Activated CD4-positive, alpha-beta memory T cell treated with anti-CD3 and anti-CD28 coated beads for 36 hours (primary cell): ENCODE results near the gene PREP. TPM values are rescaled to one million over a fixed set of nuclear protein-coding genes. Genes with fewer than 3 reads are reported as not detected.

Experiments
- CTCF ChIA-PET: fragments of 350-600 bp; sonication (Branson Sonifier 250); formaldehyde crosslinking; loops from one replicate; lab custom pipeline; 2021; ENCODE audit warnings: antibody characterized with exemption, inconsistent platforms; lab: Charles Lee
- POLR2A ChIA-PET: fragments of 350-600 bp; sonication (Branson Sonifier 250); formaldehyde crosslinking; loops from one replicate; lab custom pipeline; 2021; ENCODE audit warnings: antibody characterized with exemption; lab: Charles Lee
- DNase-seq: peaks from one replicate; pipeline ENCODE4 v3.0.0-alpha.2; 2020
- H3K27ac Mint-ChIP-seq: one replicate; pipeline ENCODE4 v1.8.0; 2021; ENCODE audit warnings: mixed read lengths
- H3K27me3 Mint-ChIP-seq: one replicate; pipeline ENCODE4 v1.8.0; 2021; ENCODE audit warnings: mixed read lengths
- H3K36me3 Mint-ChIP-seq: one replicate; pipeline ENCODE4 v1.8.0; 2021; ENCODE audit warnings: mixed read lengths
- H3K4me1 Mint-ChIP-seq: one replicate; pipeline ENCODE4 v1.8.0; 2021; ENCODE audit warnings: low read depth, mixed read lengths
- H3K4me3 Mint-ChIP-seq: one replicate; pipeline ENCODE4 v1.8.0; 2021; ENCODE audit warnings: mild to moderate bottlenecking, mixed read lengths
- H3K9me3 Mint-ChIP-seq: one replicate; pipeline ENCODE4 v1.8.0; 2021; ENCODE audit warnings: mixed read lengths
- intact Hi-C: fragments of 100-400 bp; cut with micrococcal nuclease; formaldehyde crosslinking; loops from one replicate; pipeline ENCODE4 v1.15.1; 2023
- total RNA-seq, 2 experiments: library from RNA; stranded (reverse); gene quantifications; one replicate each; pipeline ENCODE4 v1.2.3, GENCODE V29; 2021

Gene PREP
- total RNA-seq, 2 experiments from 2014 or later, result 42.7 to 45.7 TPM

DNA sequence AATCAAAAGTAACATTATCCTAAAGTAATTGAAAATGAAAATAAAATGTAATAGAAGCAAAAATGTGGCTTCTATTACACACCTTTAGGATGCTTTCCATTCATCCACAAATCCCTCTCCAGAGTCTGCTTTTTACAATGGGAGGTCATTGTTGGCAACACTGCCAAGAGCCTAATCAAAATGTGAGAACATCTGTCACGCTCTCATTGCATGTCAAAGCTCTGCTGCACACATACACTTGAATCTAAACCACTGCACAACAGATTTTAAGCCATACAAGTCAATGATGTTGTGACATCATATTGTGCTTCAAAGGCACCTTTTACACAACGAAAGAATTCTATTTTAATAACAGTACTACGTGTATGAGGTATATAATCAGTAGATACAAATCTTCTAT, 82.1 kb downstream of the PREP start:
- H3K27ac Mint-ChIP-seq, result no peak overlapping the region
- peaks cover 38% of the 10 kb centered on the region for H3K36me3 Mint-ChIP-seq
- CTCF ChIA-PET, result no interaction called here
- no peaks in the 10 kb centered on the region for H3K9me3 Mint-ChIP-seq
- H3K4me1 Mint-ChIP-seq, result no peaks in the 10 kb centered on the region
- H3K27me3 Mint-ChIP-seq, result no peaks in the 10 kb centered on the region
- DNase-seq, result no peak
- no peak overlapping the region for H3K4me3 Mint-ChIP-seq
- intact Hi-C loops, result no loop called here
- POLR2A ChIA-PET, result no interaction called here

DNA sequence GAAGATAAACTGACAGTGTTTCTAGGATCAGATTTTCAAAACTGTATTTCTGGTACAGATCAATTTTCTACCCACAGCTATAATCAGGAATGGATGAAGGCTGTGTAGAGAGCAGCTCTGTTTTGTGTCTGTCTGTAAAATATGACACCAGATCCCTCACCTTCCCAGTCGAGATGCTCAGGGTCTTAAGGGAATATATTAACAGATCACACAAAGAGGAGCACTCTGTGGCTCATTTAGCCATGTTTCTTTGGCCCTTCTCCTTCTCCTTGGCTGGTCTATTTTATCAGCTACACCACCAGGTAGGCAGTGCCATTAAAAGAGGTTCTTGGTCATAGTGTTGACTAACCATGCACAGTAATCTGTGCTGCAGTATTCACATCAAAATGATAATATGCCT, 82.6 kb downstream of the PREP start:
- no peak overlapping the region for H3K4me3 Mint-ChIP-seq
- H3K27ac Mint-ChIP-seq, result no peak overlapping the region
- POLR2A ChIA-PET, result no interaction called here
- intact Hi-C loops, result no loop called here
- no peaks in the 10 kb centered on the region for H3K27me3 Mint-ChIP-seq
- no peaks in the 10 kb centered on the region for H3K4me1 Mint-ChIP-seq
- peaks cover 38% of the 10 kb centered on the region for H3K36me3 Mint-ChIP-seq
- CTCF ChIA-PET, result interaction anchor here (0.7 kb wide), 1 partner anchor 8 kb away, joined by 3 read pairs; no protein-coding TSS in a partner anchor
- DNase-seq, result no peak
- no peaks in the 10 kb centered on the region for H3K9me3 Mint-ChIP-seq

DNA sequence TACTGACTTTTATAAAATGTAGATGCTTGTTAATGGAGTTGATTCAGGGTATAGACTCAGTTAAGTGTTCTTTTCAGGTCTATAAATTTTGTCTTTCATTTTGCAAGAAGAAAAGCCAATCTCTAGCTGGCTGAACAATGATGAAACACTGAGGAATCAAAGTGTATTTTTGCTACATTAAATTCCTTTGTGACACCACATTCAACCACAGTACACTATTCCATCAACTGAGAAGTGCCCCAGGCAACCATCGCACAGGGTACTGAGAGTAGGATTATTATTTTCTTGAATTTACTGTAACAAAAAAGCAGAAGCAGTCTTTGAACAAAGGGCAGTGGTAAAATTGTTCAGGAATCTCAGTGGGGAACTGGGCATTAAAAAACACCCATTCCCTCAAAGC, 83.6 kb downstream of the PREP start:
- H3K4me3 Mint-ChIP-seq, result no peak overlapping the region
- no peaks in the 10 kb centered on the region for H3K27me3 Mint-ChIP-seq
- POLR2A ChIA-PET, result no interaction called here
- H3K27ac Mint-ChIP-seq, result no peak overlapping the region
- no peaks in the 10 kb centered on the region for H3K4me1 Mint-ChIP-seq
- CTCF ChIA-PET, result no interaction called here
- no peak for DNase-seq
- peaks cover 39% of the 10 kb centered on the region for H3K36me3 Mint-ChIP-seq
- H3K9me3 Mint-ChIP-seq, result no peaks in the 10 kb centered on the region
- intact Hi-C loops, result no loop called here

DNA sequence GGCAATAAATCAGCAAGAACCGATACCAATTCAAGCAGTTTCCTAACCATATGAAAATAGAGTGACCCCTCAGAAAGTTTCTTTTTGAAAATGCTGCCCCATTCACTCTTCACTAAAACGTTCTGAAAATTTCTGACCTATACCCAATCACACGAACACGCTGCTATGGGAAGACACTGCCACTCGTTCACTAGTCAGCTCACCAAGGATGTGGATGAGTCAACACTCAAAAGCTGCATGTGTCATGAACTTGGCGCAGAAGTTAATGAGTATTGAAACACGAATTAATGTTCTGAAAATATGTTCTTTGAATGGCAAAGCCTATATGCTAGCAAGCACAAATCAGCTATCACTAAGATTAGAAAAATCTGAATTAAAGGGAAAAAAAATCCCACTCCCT, 84.2 kb downstream of the PREP start:
- ChIA-PET POLR2A (no interaction called here), CTCF (interaction anchor here (1.4 kb wide), 1 partner anchor 84 kb away, joined by 3 read pairs; the partner anchor contains the start of gene PREP)
- H3K9me3 Mint-ChIP-seq, result no peaks in the 10 kb centered on the region
- no peaks in the 10 kb centered on the region for H3K4me1 Mint-ChIP-seq
- H3K4me3 Mint-ChIP-seq, result no peak overlapping the region
- peaks cover 40% of the 10 kb centered on the region for H3K36me3 Mint-ChIP-seq
- no peak overlapping the region for H3K27ac Mint-ChIP-seq
- H3K27me3 Mint-ChIP-seq, result no peaks in the 10 kb centered on the region
- intact Hi-C loops, result loop anchor here (1.0 kb wide), 1 partner anchor 85 kb away; the partner anchor contains the start of gene PREP
- no peak for DNase-seq

DNA sequence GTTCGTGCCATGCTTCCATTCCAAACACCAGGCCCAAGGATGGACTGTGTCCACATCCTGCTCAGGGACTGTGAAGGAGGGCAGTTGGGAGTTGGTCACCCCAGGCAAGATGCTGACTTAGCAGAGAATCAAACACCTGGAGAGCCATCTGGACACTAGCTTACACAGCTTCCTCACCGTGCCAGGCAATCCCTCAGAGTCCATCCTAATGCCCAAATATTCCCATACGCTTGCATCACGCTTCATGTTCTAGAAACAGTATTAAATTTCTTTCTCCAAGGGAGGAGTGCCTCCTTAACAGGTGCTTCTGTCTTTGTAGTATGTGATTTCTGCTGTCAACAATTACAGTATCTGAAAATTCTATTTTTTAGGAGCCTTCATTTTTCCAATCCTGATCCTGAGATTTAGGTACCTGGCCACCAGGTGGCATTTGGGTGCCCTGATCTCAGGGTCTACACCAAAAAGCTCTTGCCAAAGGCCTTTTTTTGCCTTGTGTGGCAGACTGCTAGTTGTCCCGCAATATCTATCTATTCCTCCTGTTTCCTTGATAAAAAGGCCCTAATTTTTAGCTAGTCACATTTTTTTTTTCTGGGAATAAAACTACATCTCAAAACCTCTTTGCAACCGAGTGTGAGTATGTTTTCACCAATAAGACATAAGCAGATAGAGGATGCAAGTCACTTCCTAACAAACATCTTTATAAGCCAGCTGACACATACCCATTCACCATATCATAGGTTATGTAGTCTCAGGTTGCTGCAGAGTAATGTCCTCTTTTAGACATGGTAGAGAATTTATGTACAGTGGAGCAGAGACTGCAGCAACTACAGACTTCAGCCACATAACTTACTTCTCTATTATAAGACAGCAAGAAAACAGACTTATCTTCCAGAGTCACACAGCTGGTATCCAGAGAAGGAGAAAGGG, 85.0 kb downstream of the PREP start:
- no peak overlapping the region for H3K4me3 Mint-ChIP-seq

DNA sequence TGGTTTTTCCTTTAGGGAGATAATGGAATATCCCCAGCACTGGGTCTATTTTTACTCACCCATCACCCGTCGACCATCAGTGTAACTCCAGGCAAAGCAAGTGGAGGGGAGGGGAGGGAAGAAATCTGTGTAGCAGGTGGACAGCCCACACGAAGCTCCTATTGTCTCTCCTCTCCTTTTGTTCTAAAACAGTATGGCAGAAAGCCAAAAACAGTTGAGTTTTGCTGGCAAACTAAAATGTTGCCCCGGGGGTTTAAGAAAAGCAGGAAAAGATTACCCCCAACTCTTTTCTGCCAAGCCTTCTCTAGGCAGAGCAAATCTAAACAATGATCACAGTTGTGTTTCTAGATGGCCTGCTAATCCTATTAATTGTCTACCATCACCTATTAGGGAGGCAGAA, 89.7 kb downstream of the PREP start:
- ChIA-PET CTCF (no interaction called here), POLR2A (no interaction called here)
- no peak overlapping the region for H3K27ac Mint-ChIP-seq

More for the DNA sequence above, 85.0 kb downstream of the PREP start:
- Mint-ChIP-seq H3K4me1 (no peaks in the 10 kb centered on the region), H3K27ac (no peak overlapping the region), H3K36me3 (peaks cover 39% of the 10 kb centered on the region), H3K27me3 (no peaks in the 10 kb centered on the region), H3K9me3 (no peaks in the 10 kb centered on the region)
- intact Hi-C loops, result loop anchor here (1.0 kb wide), 1 partner anchor 85 kb away; the partner anchor contains the start of gene PREP
- peak; percentile 11 for DNase-seq
- ChIA-PET CTCF (interaction anchor here (1.0 to 1.4 kb wide), 2 partner anchors 9 to 85 kb away, joined by 3 to 6 read pairs; partner anchors contain the start of gene PREP), POLR2A (no interaction called here)

DNA sequence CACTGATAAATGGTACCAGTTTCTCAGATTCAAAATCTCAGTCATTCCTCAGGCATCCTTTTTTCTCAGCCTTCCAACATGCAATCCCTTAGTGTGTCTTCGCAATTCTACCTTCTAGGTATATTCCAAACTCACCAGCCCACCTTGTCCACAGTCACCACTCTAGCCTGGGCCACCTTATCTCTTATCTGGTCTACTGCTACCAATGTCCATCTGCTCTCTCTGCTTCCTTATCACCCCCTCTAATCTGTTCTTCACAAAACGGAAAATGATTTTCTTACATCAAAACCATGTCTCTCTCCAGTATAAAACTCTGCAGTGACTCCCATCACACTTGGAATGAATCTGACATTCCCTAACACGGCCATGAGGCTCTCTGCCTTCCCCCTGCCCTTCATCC, 91.9 kb downstream of the PREP start:
- H3K4me1 Mint-ChIP-seq, result no peaks in the 10 kb centered on the region
- H3K9me3 Mint-ChIP-seq, result no peaks in the 10 kb centered on the region
- H3K4me3 Mint-ChIP-seq, result no peak overlapping the region
- no peaks in the 10 kb centered on the region for H3K27me3 Mint-ChIP-seq
- peaks cover 32% of the 10 kb centered on the region for H3K36me3 Mint-ChIP-seq
- POLR2A ChIA-PET, result no interaction called here
- DNase-seq, result no peak
- CTCF ChIA-PET, result no interaction called here
- H3K27ac Mint-ChIP-seq, result no peak overlapping the region
- intact Hi-C loops, result no loop called here

More for the DNA sequence above, 89.7 kb downstream of the PREP start:
- Mint-ChIP-seq H3K4me1 (no peaks in the 10 kb centered on the region), H3K27me3 (no peaks in the 10 kb centered on the region), H3K4me3 (no peak overlapping the region), H3K36me3 (peaks cover 36% of the 10 kb centered on the region), H3K9me3 (no peaks in the 10 kb centered on the region)
- DNase-seq, result no peak
- intact Hi-C loops, result no loop called here

DNA sequence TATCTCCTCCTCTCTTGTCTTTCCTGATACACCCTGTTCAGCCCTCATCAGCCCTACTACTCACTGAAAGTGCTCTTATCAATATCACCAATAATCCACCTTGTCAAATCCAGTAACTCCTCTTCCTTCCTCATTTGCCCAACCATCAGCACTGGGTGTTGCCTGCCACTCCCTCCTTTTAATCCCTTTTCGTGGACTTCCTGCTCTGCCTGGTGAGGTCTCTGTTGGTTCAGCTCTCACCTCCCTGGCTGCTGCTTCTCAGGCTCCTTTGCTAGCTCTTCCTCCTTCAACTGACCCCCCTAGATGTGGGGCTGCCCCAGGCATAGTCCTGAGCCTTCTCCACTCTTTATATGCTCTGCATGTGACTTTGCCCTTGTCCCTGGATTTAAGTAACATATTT, 92.5 kb downstream of the PREP start:
- no peaks in the 10 kb centered on the region for H3K9me3 Mint-ChIP-seq
- POLR2A ChIA-PET, result no interaction called here
- no peak overlapping the region for H3K4me3 Mint-ChIP-seq
- DNase-seq, result no peak
- H3K27ac Mint-ChIP-seq, result no peak overlapping the region
- no peaks in the 10 kb centered on the region for H3K27me3 Mint-ChIP-seq
- intact Hi-C loops, result no loop called here
- CTCF ChIA-PET, result no interaction called here
- no peaks in the 10 kb centered on the region for H3K4me1 Mint-ChIP-seq
- peaks cover 27% of the 10 kb centered on the region for H3K36me3 Mint-ChIP-seq

DNA sequence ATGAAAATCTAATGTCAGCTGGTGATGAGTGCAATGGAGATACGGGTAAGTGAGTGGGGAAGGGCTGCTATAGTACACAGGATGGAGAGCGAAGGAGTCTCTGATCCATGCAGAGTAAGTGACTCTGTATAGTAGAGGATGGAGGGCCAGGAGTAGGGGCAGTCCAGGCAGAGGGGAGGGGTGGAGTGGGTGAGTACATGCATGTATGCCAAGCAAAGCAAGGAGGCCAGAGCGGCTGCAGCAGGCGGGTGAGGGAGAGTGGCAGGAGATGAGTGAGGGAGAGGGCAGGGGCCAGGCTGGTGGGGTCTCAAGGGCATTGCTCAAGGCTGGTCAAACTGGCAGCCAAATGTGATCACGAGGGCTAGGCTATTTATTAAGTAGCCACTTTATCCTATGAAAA, 94.0 kb downstream of the PREP start:
- Mint-ChIP-seq H3K27me3 (no peaks in the 10 kb centered on the region), H3K9me3 (no peaks in the 10 kb centered on the region), H3K4me3 (no peak overlapping the region), H3K27ac (no peak overlapping the region), H3K36me3 (peaks cover 21% of the 10 kb centered on the region), H3K4me1 (no peaks in the 10 kb centered on the region)
- POLR2A ChIA-PET, result no interaction called here
- intact Hi-C loops, result no loop called here
- DNase-seq, result no peak
- CTCF ChIA-PET, result no interaction called here

DNA sequence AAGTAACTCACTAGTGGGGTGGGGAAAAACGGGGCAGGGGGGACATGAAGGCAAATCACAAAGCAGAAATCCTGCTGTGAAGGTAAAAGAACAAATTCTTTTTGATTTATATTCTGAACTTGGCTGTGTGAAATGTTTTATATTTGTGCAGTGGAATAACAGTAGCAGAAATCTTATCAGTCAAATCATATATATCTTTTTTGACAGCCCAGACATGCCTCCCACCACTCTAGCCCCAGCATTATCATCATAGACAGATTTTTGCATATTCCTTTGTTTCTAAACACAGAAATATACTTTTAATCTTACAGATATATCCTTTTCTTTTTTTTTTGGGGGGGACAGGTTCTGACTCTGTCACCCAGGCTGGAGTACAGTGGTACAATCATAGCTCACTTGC, 97.4 kb downstream of the PREP start:
- H3K27me3 Mint-ChIP-seq, result no peaks in the 10 kb centered on the region
- peaks cover 32% of the 10 kb centered on the region for H3K36me3 Mint-ChIP-seq
- intact Hi-C loops, result no loop called here
- no peak for DNase-seq
- no peak overlapping the region for H3K4me3 Mint-ChIP-seq
- no peaks in the 10 kb centered on the region for H3K9me3 Mint-ChIP-seq
- ChIA-PET POLR2A (no interaction called here), CTCF (no interaction called here)
- H3K4me1 Mint-ChIP-seq, result no peaks in the 10 kb centered on the region
- no peak overlapping the region for H3K27ac Mint-ChIP-seq

DNA sequence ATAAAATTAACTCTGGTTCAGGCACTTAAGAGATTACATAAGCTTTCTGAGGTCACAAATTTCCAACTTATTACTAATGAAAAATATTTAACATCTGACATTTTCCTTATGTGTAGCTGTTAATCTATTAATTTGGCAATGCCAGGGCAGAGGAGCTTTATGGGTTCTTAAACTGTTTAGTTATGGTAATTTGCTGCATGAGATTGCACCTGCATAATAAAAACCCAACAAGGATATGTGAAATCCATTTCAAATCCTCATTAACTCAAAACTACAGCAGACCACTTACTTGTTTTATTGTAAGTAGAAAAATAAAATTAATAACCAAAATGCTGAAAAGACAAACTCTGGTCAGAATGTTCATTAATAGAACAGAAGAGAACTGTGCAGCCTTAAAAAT, 98.1 kb downstream of the PREP start:
- Mint-ChIP-seq H3K4me1 (no peaks in the 10 kb centered on the region), H3K27me3 (no peaks in the 10 kb centered on the region), H3K36me3 (peaks cover 32% of the 10 kb centered on the region), H3K9me3 (no peaks in the 10 kb centered on the region), H3K27ac (no peak overlapping the region), H3K4me3 (no peak overlapping the region)
- intact Hi-C loops, result no loop called here
- no peak for DNase-seq
- CTCF ChIA-PET, result no interaction called here
- POLR2A ChIA-PET, result no interaction called here

DNA sequence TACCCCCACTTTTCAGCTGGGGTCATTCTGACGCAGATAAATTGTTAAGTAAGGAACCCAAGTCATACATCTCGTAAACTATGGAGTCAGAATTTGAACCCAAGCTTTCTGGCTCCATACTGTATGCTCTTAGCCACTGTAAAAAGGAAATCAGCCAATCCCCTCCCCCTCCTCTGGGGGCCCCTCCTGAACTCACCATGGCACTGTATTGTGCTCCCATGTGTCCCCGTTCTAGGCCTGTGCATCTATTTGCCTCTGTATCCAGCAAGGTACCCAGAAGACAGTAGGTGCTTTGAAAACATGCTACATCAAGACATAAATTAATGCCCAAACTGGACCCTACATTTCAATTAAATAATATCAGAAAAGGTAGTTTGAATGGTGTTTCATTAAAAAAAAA, 98.5 kb downstream of the PREP start:
- Mint-ChIP-seq H3K9me3 (no peaks in the 10 kb centered on the region), H3K27me3 (no peaks in the 10 kb centered on the region), H3K4me3 (no peak overlapping the region), H3K36me3 (peaks cover 32% of the 10 kb centered on the region), H3K4me1 (no peaks in the 10 kb centered on the region), H3K27ac (no peak overlapping the region)
- no peak for DNase-seq
- CTCF ChIA-PET, result no interaction called here
- POLR2A ChIA-PET, result no interaction called here
- intact Hi-C loops, result no loop called here
